Upper lobe of right lung (tissue), 1 donor: Measurements from ENCODE around the gene OR5AU1. TPM values are rescaled to one million over a fixed set of nuclear protein-coding genes. Genes with fewer than 3 reads are reported as not detected.

Experiments
- ATAC-seq: fragments of 200-7000 bp; cut with Tn5 transposase; one replicate; pipeline ENCODE4 v1.9.1; 2020; ENCODE audit warnings: mild to moderate bottlenecking, moderate library complexity
- DNase-seq: peaks from one replicate; pipeline ENCODE4 v3.0.0-alpha.2; 2020
- H3K27ac ChIP-seq: fragments of 200-600 bp; one replicate; pipeline ENCODE4 v1.8.0; 2022
- H3K27me3 ChIP-seq: fragments of 200-600 bp; one replicate; pipeline ENCODE4 v1.8.0; 2022; ENCODE audit warnings: mild to moderate bottlenecking
- H3K36me3 ChIP-seq: fragments of 200-600 bp; one replicate; pipeline ENCODE4 v1.8.0; 2022
- H3K4me1 ChIP-seq: fragments of 200-600 bp; one replicate; pipeline ENCODE4 v1.8.0; 2022
- H3K4me3 ChIP-seq: fragments of 200-600 bp; one replicate; pipeline ENCODE4 v1.8.0; 2022; ENCODE audit warnings: mild to moderate bottlenecking
- H3K9me3 ChIP-seq: fragments of 200-600 bp; one replicate; pipeline ENCODE4 v1.8.0; 2022
- CTCF ChIP-seq: fragments of 200-600 bp; IDR thresholded peaks from one replicate; pipeline ENCODE4 v1.8.0; 2022; ENCODE audit warnings: antibody characterized with exemption
- intact Hi-C: fragments of 100-400 bp; cut with DNase I; formaldehyde crosslinking; loops from one replicate; pipeline ENCODE4 v1.11.0; 2022
- total RNA-seq: library from RNA; stranded (reverse); fragmentation: NEBNext Ultra II Directional; extraction: Animal tissue kit (Norgen Biotek cat#: 25700); gene quantifications from one replicate; pipeline ENCODE4 v1.2.1, GENCODE V29; 2021
- donor health status: DM: no; HTN: yes; CAD: no; lungs with severe emphysema.

OR5AU1 gene
- total RNA-seq, 1 donor from 2014 or later, result not detected

GRCh38 chr14:21185491-21185890 lies 29.6 kb upstream of the OR5AU1 start:
- no peak for DNase-seq

GRCh38 chr14:21184254-21184653 lies 28.4 kb upstream of the OR5AU1 start:
- Histone ChIP-seq H3K4me1 (no peaks in the 10 kb centered on the region), H3K27me3 (no peaks in the 10 kb centered on the region), H3K36me3 (no peaks in the 10 kb centered on the region), H3K27ac (no peak overlapping the region), H3K4me3 (no peak overlapping the region), H3K9me3 (no peaks in the 10 kb centered on the region)
- TF ChIP-seq CTCF, result no peak
- intact Hi-C loops, result no loop called here
- ATAC-seq, result no peak
- no peak for DNase-seq

More at GRCh38 chr14:21185491-21185890, 29.6 kb upstream of the OR5AU1 start:
- H3K4me1 ChIP-seq, result no peaks in the 10 kb centered on the region
- H3K4me3 ChIP-seq, result no peak overlapping the region
- intact Hi-C loops, result no loop called here
- no peaks in the 10 kb centered on the region for H3K36me3 ChIP-seq
- no peaks in the 10 kb centered on the region for H3K9me3 ChIP-seq
- no peak for ATAC-seq
- TF ChIP-seq CTCF, result no peak
- no peaks in the 10 kb centered on the region for H3K27me3 ChIP-seq
- H3K27ac ChIP-seq, result no peak overlapping the region

GRCh38 chr14:21182166-21182565 lies 26.3 kb upstream of the OR5AU1 start:
- H3K4me3 ChIP-seq, result no peak overlapping the region
- no peaks in the 10 kb centered on the region for H3K36me3 ChIP-seq
- H3K4me1 ChIP-seq, result no peaks in the 10 kb centered on the region
- H3K27ac ChIP-seq, result no peak overlapping the region
- no peaks in the 10 kb centered on the region for H3K9me3 ChIP-seq
- intact Hi-C loops, result no loop called here
- DNase-seq (no peak), ATAC-seq (no peak)
- H3K27me3 ChIP-seq, result no peaks in the 10 kb centered on the region
- no peak for TF ChIP-seq CTCF

- TF ChIP-seq CTCF, result no peak
- Histone ChIP-seq H3K4me1 (no peaks in the 10 kb centered on the region), H3K36me3 (no peaks in the 10 kb centered on the region), H3K4me3 (no peak overlapping the region), H3K27me3 (peaks cover 4% of the 10 kb centered on the region), H3K27ac (no peak overlapping the region), H3K9me3 (no peaks in the 10 kb centered on the region)
- no peak for DNase-seq
- ATAC-seq, result no peak
- intact Hi-C loops, result no loop called here
Observed at GRCh38 chr14:21171128-21171527, 15.3 kb upstream of the OR5AU1 start.

GRCh38 chr14:21169573-21169972 lies 13.7 kb upstream of the OR5AU1 start:
- ATAC-seq (peak; percentile 64), DNase-seq (no peak)

More at GRCh38 chr14:21169573-21169972, 13.7 kb upstream of the OR5AU1 start:
- intact Hi-C loops, result no loop called here
- no peaks in the 10 kb centered on the region for H3K4me1 ChIP-seq
- no peak for TF ChIP-seq CTCF
- peaks cover 4% of the 10 kb centered on the region for H3K27me3 ChIP-seq
- H3K9me3 ChIP-seq, result no peaks in the 10 kb centered on the region
- H3K36me3 ChIP-seq, result no peaks in the 10 kb centered on the region
- H3K27ac ChIP-seq, result no peak overlapping the region
- no peak overlapping the region for H3K4me3 ChIP-seq
